Spleen (tissue), 11 donors: ENCODE results near the gene CD47. TPM values are rescaled to one million over a fixed set of nuclear protein-coding genes. Genes with fewer than 3 reads are reported as not detected.

Experiments
- DNase-seq: peaks from one replicate; pipeline ENCODE4 v3.0.0-alpha.2; 2020
- H3K27ac ChIP-seq, 8 donors: fragments of 200-600 bp; sonication (generic) in 7 of 8; 1 replicate in 4 of 8; 2 replicates in 4 of 8; pipeline versions ENCODE4 v1.5.0 to v1.8.0; 2016 to 2021; ENCODE audit warnings: inconsistent platforms in 4 of 8, mild to moderate bottlenecking in 4 of 8, moderate library complexity in 1 of 8
- H3K27me3 ChIP-seq, 7 donors: fragments of 200-600 bp; sonication (generic) in 6 of 7; replicated peaks in 1 of 7; 1 replicate in 4 of 7; 2 replicates in 3 of 7; pipeline versions ENCODE4 v1.5.0 to v1.8.0; 2016 to 2021; ENCODE audit warnings: inconsistent platforms in 3 of 7, mild to moderate bottlenecking in 1 of 7
- H3K36me3 ChIP-seq, 6 donors: fragments of 200-600 bp; sonication (generic) in 5 of 6; 1 replicate in 4 of 6; 2 replicates in 2 of 6; pipeline versions ENCODE4 v1.5.0 to v1.8.0; 2016 to 2021; ENCODE audit warnings: inconsistent platforms in 2 of 6
- H3K4me1 ChIP-seq, 6 donors: fragments of 200-600 bp; sonication (generic) in 5 of 6; 1 replicate in 3 of 6; 2 replicates in 3 of 6; pipeline versions ENCODE4 v1.5.0 to v1.8.0; 2016 to 2021; ENCODE audit warnings: inconsistent platforms in 3 of 6
- H3K4me3 ChIP-seq, 8 donors: fragments of 200-600 bp; sonication (generic) in 7 of 8; 1 replicate in 4 of 8; 2 replicates in 4 of 8; pipeline versions ENCODE4 v1.5.0 to v1.8.0; 2016 to 2021; ENCODE audit warnings: inconsistent platforms in 4 of 8, mild to moderate bottlenecking in 4 of 8, moderate library complexity in 2 of 8
- H3K9me3 ChIP-seq, 8 donors: fragments of 200-600 bp; sonication (generic) in 7 of 8; 1 replicate in 4 of 8; 2 replicates in 4 of 8; pipeline versions ENCODE4 v1.5.0 to v1.8.0; 2016 to 2021; ENCODE audit warnings: inconsistent platforms in 4 of 8
- CTCF ChIP-seq, 11 experiments: fragments of 200-600 bp in 7 of 11; fragments of 450-650 bp in 4 of 11; sonication (generic) in 4 of 11; IDR thresholded peaks in 8 of 11; conservative IDR thresholded peaks in 3 of 11; 1 replicate in 7 of 11; 2 replicates in 4 of 11; pipeline versions ENCODE4 v1.4.0 to v1.8.0; 2016 to 2021; ENCODE audit warnings: antibody characterized with exemption in 11 of 11, inconsistent platforms in 4 of 11, mild to moderate bottlenecking in 1 of 11
- POLR2A ChIP-seq, 3 donors: fragments of 450-650 bp; IDR thresholded peaks; one replicate each; pipeline ENCODE4 v1.5.1; 2017; ENCODE audit warnings: antibody characterized with exemption in 3 of 3, mild to moderate bottlenecking in 1 of 3
- POLR2AphosphoS5 ChIP-seq, 3 donors: sonication (generic); formaldehyde crosslinking; IDR thresholded peaks; one replicate each; pipeline ENCODE4 v1.5.1; 2017; ENCODE audit warnings: antibody characterized with exemption in 3 of 3
- WGBS, 5 donors: extraction: QIAGEN DNeasy Blood & Tissue Kit in 3 of 5; methylation state at CpG; one replicate each; pipeline versions ENCODE4 v1.1.5 to v1.1.7; 2013 to 2018; 5-methylcytosine and 5-hydroxymethylcytosine counted together
- intact Hi-C: fragments of 100-400 bp; cut with DNase I; formaldehyde crosslinking; loops from one replicate; pipeline ENCODE4 v1.15.0; 2023; ENCODE audit warnings: low total_unique reads
- polyA plus RNA-seq, 3 donors: library from polyadenylated mRNA; stranded (reverse); fragments of 200-250 nt; gene quantifications; one replicate each; pipeline ENCODE4 v1.2.1, GENCODE V29; 2013
- total RNA-seq, 7 donors: library from RNA; depleted of rRNA in 3 of 7; stranded (reverse); fragments of >200 nt in 3 of 7; fragmentation: NEBNext Ultra II Directional in 4 of 7; extraction: Animal tissue kit (Norgen Biotek cat#: 25700) in 4 of 7; gene quantifications; one replicate each; pipeline versions ENCODE4 v1.1.0 to v1.2.1, GENCODE V29; 2016 to 2021
- donor health status: healthy with polysubstance abuse.
- donor health status: DM: no; HTN: no; CAD: no; lungs with moderate emphysema.
- donor health status: DM: no; HTN: no; CAD: no.
- donor health status: Bipolar disorder and iron deficiency.
- donor health status: healthy.
- donor health status: DM: no; HTN: no; CAD: no.
- donor health status: DM: yes; HTN: yes; CAD: no.

The CD47 gene
- total and polyA plus RNA-seq, 10 donors: 48.2 to 156 (median 125) TPM

- no peak overlapping the region for H3K4me3 ChIP-seq
- H3K27me3 ChIP-seq: no peaks in the 10 kb centered on the region
- WGBS, 5 donors: 87 to 99% (median 94%) methylated on average over 5 of the region's 5 CpGs
- intact Hi-C loops: no loop called here
- DNase-seq: no peak
- H3K4me1 ChIP-seq: peaks cover 0 to 6% (median 2%) of the 10 kb centered on the region in 6 donors
- H3K9me3 ChIP-seq: no peaks in the 10 kb centered on the region
- TF ChIP-seq CTCF (IDR thresholded peaks at IDR 0.05 in 8 of 11, conservative IDR thresholded peaks at IDR 0.05 in 3 of 11) (no peak), POLR2A (IDR thresholded peaks at IDR 0.05) (no peak), POLR2AphosphoS5 (IDR thresholded peaks at IDR 0.05) (no peak)
- no peak overlapping the region for H3K27ac ChIP-seq
- no peaks in the 10 kb centered on the region for H3K36me3 ChIP-seq
Measured at GRCh38 chr3:107999215-107999775, 91.5 kb downstream of the CD47 start.

DNA sequence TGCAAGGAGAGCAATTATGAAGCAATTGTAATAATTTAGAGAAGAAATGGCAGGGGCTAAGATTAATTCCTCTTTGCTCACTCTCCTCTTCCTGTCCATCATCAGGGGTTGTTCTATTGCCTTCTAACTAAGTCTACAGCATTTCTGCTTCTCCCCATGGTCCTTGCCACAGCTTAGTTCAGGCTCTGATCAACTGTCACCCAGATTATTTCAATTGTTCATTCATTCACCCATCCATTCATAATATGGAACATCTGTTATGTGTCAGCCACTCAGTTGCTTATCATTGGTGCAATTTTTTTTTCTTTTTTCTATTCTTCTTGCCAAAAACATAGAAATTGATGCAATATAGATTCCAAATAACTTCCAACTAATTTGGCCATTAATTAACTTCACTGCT, 93.2 kb downstream of the CD47 start:
- Histone ChIP-seq H3K36me3 (no peaks in the 10 kb centered on the region), H3K4me3 (no peak overlapping the region), H3K4me1 (no peaks in the 10 kb centered on the region), H3K27me3 (no peaks in the 10 kb centered on the region), H3K27ac (no peak overlapping the region), H3K9me3 (no peaks in the 10 kb centered on the region)
- TF ChIP-seq POLR2A (IDR thresholded peaks at IDR 0.05): no peak
- no peak for TF ChIP-seq POLR2AphosphoS5 (IDR thresholded peaks at IDR 0.05)
- no peak for TF ChIP-seq CTCF (IDR thresholded peaks at IDR 0.05 in 8 of 11, conservative IDR thresholded peaks at IDR 0.05 in 3 of 11)
- no peak for DNase-seq
- intact Hi-C loops: no loop called here

DNA sequence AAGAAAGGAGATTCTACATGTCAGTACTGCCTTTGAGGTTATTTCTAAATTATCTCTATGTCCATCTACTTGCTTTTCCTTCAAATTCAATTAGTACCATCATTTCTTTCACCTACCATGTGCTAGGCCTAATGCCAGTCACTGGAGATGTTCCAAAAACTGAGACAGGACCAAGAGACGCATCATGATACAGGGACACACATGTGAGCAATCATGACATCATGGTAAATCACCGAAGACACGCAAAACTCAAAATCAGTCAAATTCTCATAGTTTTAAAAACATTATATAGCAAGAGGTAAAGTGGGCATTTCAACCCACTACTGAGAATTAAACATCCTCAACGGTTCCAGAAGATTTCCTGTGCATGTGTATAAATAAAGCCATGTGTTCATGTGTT, 95.0 kb downstream of the CD47 start:
- 85 to 91% (median 88%) methylated on average over 4 of the region's 4 CpGs for WGBS, 5 donors
- Histone ChIP-seq H3K27me3 (no peaks in the 10 kb centered on the region), H3K27ac (no peak overlapping the region), H3K9me3 (no peaks in the 10 kb centered on the region), H3K36me3 (no peaks in the 10 kb centered on the region), H3K4me3 (no peak overlapping the region), H3K4me1 (no peaks in the 10 kb centered on the region)
- no peak for DNase-seq
- no peak for TF ChIP-seq POLR2A (IDR thresholded peaks at IDR 0.05)
- no peak for TF ChIP-seq POLR2AphosphoS5 (IDR thresholded peaks at IDR 0.05)
- no peak for TF ChIP-seq CTCF (IDR thresholded peaks at IDR 0.05 in 8 of 11, conservative IDR thresholded peaks at IDR 0.05 in 3 of 11)
- intact Hi-C loops: no loop called here

DNA sequence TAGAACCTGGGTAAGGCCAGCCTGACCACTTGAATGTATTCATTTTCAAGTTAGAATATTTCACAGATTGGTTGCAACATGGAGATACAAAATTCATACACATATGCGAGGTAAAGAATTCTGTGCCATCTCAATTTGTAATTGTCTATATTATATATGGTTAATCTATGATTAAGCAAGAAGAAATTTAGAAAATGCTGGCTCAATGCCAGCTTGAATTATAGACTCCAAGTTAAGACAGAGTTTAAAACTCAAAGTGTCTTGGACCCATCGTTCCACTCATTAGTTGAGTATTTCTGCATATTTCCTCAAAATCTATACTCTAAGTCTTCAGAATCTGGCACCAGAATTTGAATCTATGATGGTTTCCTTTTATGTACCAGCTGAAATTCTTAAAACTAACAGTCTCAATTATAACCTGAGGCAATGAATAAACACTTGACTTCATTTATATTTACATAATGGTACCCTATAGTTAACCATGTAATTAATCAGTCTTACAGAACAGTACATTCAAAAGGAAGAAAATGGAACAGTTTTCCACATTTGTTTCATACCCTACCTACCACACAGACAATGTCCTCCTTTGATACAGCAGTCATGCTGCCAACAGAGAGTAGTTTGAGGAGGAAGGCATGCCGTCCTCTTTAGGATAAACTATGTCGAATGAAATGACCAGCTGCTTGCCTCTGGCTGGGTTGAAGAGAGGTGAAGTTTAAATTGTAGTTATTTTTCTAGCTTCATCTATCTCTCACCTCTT, 95.7 kb downstream of the CD47 start:
- intact Hi-C loops: no loop called here
- 69 to 83% (median 77%) methylated on average over 4 of the region's 4 CpGs for WGBS, 5 donors
- no peak for TF ChIP-seq POLR2AphosphoS5 (IDR thresholded peaks at IDR 0.05)
- TF ChIP-seq CTCF (IDR thresholded peaks at IDR 0.05 in 8 of 11, conservative IDR thresholded peaks at IDR 0.05 in 3 of 11): no peak
- no peak for TF ChIP-seq POLR2A (IDR thresholded peaks at IDR 0.05)

More for the DNA sequence above, 95.7 kb downstream of the CD47 start:
- H3K9me3 ChIP-seq: no peaks in the 10 kb centered on the region
- no peaks in the 10 kb centered on the region for H3K36me3 ChIP-seq
- peaks cover 0 to under 1% (median 0%) of the 10 kb centered on the region in 6 donors for H3K4me1 ChIP-seq
- H3K27me3 ChIP-seq: no peaks in the 10 kb centered on the region
- H3K27ac ChIP-seq: no peak overlapping the region
- no peak overlapping the region for H3K4me3 ChIP-seq
- DNase-seq: no peak
